WTC11 (cell line): Measurements from ENCODE around the gene DHFR2. TPM values are rescaled to one million over a fixed set of nuclear protein-coding genes. Genes with fewer than 3 reads are reported as not detected.
A peak's percentile ranks its signal among the peaks of the same experiment; 100 is the strongest.

Source experiments
- CBFB ChIP-seq: sonication (generic); formaldehyde crosslinking; IDR thresholded peaks from 2 replicates; pipeline ENCODE4 v1.8.1; 2022; ENCODE audit warnings: mild to moderate bottlenecking, low read depth, missing genetic modification reagents
- CREB1 ChIP-seq: sonication (generic); formaldehyde crosslinking; IDR thresholded peaks from 2 replicates; pipeline ENCODE4 v1.8.0; 2023; ENCODE audit warnings: mild to moderate bottlenecking, missing genetic modification reagents
- CREM ChIP-seq: sonication (generic); formaldehyde crosslinking; IDR thresholded peaks from 2 replicates; pipeline ENCODE4 v1.8.1; 2022; ENCODE audit warnings: mild to moderate bottlenecking, missing genetic modification reagents, moderate library complexity
- ELF4 ChIP-seq: sonication (generic); formaldehyde crosslinking; IDR thresholded peaks from 2 replicates; pipeline ENCODE4 v1.8.1; 2022; ENCODE audit warnings: low read depth, mild to moderate bottlenecking, moderate library complexity, missing genetic modification reagents
- EMX1 ChIP-seq: fragments of 250-450 bp; sonication (Bioruptor Pico); IDR thresholded peaks from 2 replicates; pipeline ENCODE4 v1.8.0; 2021; ENCODE audit warnings: mild to moderate bottlenecking
- ESRRA ChIP-seq: sonication (generic); formaldehyde crosslinking; IDR thresholded peaks from 2 replicates; pipeline ENCODE4 v1.8.1; 2022; ENCODE audit warnings: mild to moderate bottlenecking, missing genetic modification reagents, borderline replicate concordance
- ETV6 ChIP-seq: sonication (generic); formaldehyde crosslinking; IDR thresholded peaks from 2 replicates; pipeline ENCODE4 v1.8.1; 2022; ENCODE audit warnings: mild to moderate bottlenecking, missing genetic modification reagents
- FOXK1 ChIP-seq: sonication (generic); formaldehyde crosslinking; IDR thresholded peaks from 2 replicates; pipeline ENCODE4 v1.8.0; 2022; ENCODE audit warnings: mild to moderate bottlenecking, moderate library complexity, missing genetic modification reagents
- FOXP1 ChIP-seq: sonication (generic); formaldehyde crosslinking; IDR thresholded peaks from 2 replicates; pipeline ENCODE4 v1.8.0; 2022; ENCODE audit warnings: missing genetic modification reagents, mild to moderate bottlenecking, moderate library complexity, borderline replicate concordance
- IRF2 ChIP-seq: sonication (generic); formaldehyde crosslinking; IDR thresholded peaks from 2 replicates; pipeline ENCODE4 v1.8.0; 2022; ENCODE audit warnings: low read depth, missing genetic modification reagents, borderline replicate concordance
- MLX ChIP-seq: sonication (generic); formaldehyde crosslinking; IDR thresholded peaks from 2 replicates; pipeline ENCODE4 v1.8.1; 2023; ENCODE audit warnings: mild to moderate bottlenecking, missing genetic modification reagents, moderate library complexity
- MXD4 ChIP-seq: fragments of 250-450 bp; sonication (Bioruptor Pico); IDR thresholded peaks from 2 replicates; pipeline ENCODE4 v1.8.0; 2021; ENCODE audit warnings: mild to moderate bottlenecking, moderate library complexity, borderline replicate concordance
- NR1H2 ChIP-seq: sonication (generic); formaldehyde crosslinking; IDR thresholded peaks from 2 replicates; pipeline ENCODE4 v1.9.0; 2021; ENCODE audit warnings: mild to moderate bottlenecking, moderate library complexity, missing genetic modification reagents
- OVOL2 ChIP-seq: fragments of 250-450 bp; sonication (Bioruptor Pico); IDR thresholded peaks from 2 replicates; pipeline ENCODE4 v1.9.0; 2021; ENCODE audit warnings: mild to moderate bottlenecking, borderline replicate concordance
- SMAD3 ChIP-seq: sonication (generic); formaldehyde crosslinking; IDR thresholded peaks from 2 replicates; pipeline ENCODE4 v1.8.0; 2022; ENCODE audit warnings: missing genetic modification reagents, mild to moderate bottlenecking, borderline replicate concordance
- SMAD4 ChIP-seq: sonication (generic); formaldehyde crosslinking; IDR thresholded peaks from 2 replicates; pipeline ENCODE4 v1.8.0; 2022; ENCODE audit warnings: mild to moderate bottlenecking, missing genetic modification reagents
- SOX15 ChIP-seq: fragments of 250-450 bp; sonication (Bioruptor Pico); IDR thresholded peaks from 2 replicates; pipeline ENCODE4 v1.9.0; 2021; ENCODE audit warnings: mild to moderate bottlenecking
- TCF7 ChIP-seq: sonication (generic); formaldehyde crosslinking; IDR thresholded peaks from 2 replicates; pipeline ENCODE4 v1.8.0; 2022; ENCODE audit warnings: mild to moderate bottlenecking, low read depth, missing genetic modification reagents, moderate library complexity
- TEAD4 ChIP-seq: sonication (generic); formaldehyde crosslinking; IDR thresholded peaks from 2 replicates; pipeline ENCODE4 v1.8.0; 2022; ENCODE audit warnings: mild to moderate bottlenecking, missing genetic modification reagents
- ZMAT4 ChIP-seq: fragments of 250-450 bp; sonication (Bioruptor Pico); IDR thresholded peaks from 2 replicates; pipeline ENCODE4 v1.9.0; 2021; ENCODE audit warnings: mild to moderate bottlenecking
- ZNF219 ChIP-seq: sonication (generic); formaldehyde crosslinking; IDR thresholded peaks from 2 replicates; pipeline ENCODE4 v1.8.0; 2023; ENCODE audit warnings: missing genetic modification reagents, mild to moderate bottlenecking, borderline replicate concordance
- ZNF232 ChIP-seq: sonication (generic); formaldehyde crosslinking; IDR thresholded peaks from 2 replicates; pipeline ENCODE4 v1.8.0; 2022; ENCODE audit warnings: mild to moderate bottlenecking, missing genetic modification reagents
- ZNF396 ChIP-seq: fragments of 250-450 bp; sonication (Bioruptor Pico); IDR thresholded peaks from 2 replicates; pipeline ENCODE4 v1.8.0; 2021; ENCODE audit warnings: mild to moderate bottlenecking, moderate library complexity, borderline replicate concordance
- ZNF416 ChIP-seq: fragments of 250-450 bp; sonication (Bioruptor Pico); IDR thresholded peaks from 2 replicates; pipeline ENCODE4 v1.9.0; 2021; ENCODE audit warnings: mild to moderate bottlenecking, inconsistent platforms
- total RNA-seq: library from RNA; stranded (reverse); gene quantifications from 3 replicates; pipeline ENCODE4 v1.2.3, GENCODE V29; 2021
- TF ChIP-seq, protein P1 (sequence below): sonication (generic); formaldehyde crosslinking; IDR thresholded peaks from 2 replicates; pipeline ENCODE4 v1.8.0; 2022; ENCODE audit warnings: mild to moderate bottlenecking, missing genetic modification reagents
- TF ChIP-seq, protein P2 (sequence below): sonication (generic); formaldehyde crosslinking; IDR thresholded peaks from 2 replicates; pipeline ENCODE4 v1.8.0; 2022; ENCODE audit warnings: mild to moderate bottlenecking, missing genetic modification reagents
- TF ChIP-seq, protein P3 (sequence below): sonication (generic); formaldehyde crosslinking; conservative IDR thresholded peaks from 2 replicates; pipeline ENCODE4 v1.8.1; 2022; ENCODE audit warnings: mild to moderate bottlenecking, missing genetic modification reagents
- TF ChIP-seq, protein P4 (sequence below): fragments of 250-450 bp; sonication (Bioruptor Pico); IDR thresholded peaks from 2 replicates; pipeline ENCODE4 v1.9.0; 2021; ENCODE audit warnings: mild to moderate bottlenecking
- TF ChIP-seq, protein P5 (sequence below): sonication (generic); formaldehyde crosslinking; IDR thresholded peaks from 2 replicates; pipeline ENCODE4 v1.8.1; 2023; ENCODE audit warnings: mild to moderate bottlenecking, missing genetic modification reagents
- TF ChIP-seq, protein P6 (sequence below): sonication (generic); formaldehyde crosslinking; IDR thresholded peaks from 2 replicates; pipeline ENCODE4 v1.8.1; 2022; ENCODE audit warnings: mild to moderate bottlenecking, moderate library complexity, missing genetic modification reagents

The DHFR2 gene
- total RNA-seq, 1 experiment from 2014 or later = 2.7 TPM

- TF ChIP-seq FOXP1 (CRISPR knock-in tag) (no peak), ELF4 (CRISPR knock-in tag) (no peak), TCF7 (CRISPR knock-in tag) (no peak), ZNF396 (CRISPR knock-in tag) (no peak), OVOL2 (no peak), IRF2 (no peak), CBFB (CRISPR knock-in tag) (peak; percentile 71; the same call in 1 of the 2 replicates), FOXK1 (CRISPR knock-in tag) (peak; percentile 52; the same call in 1 of the 2 replicates), NR1H2 (CRISPR knock-in tag) (no peak), TEAD4 (CRISPR knock-in tag) (no peak), EMX1 (CRISPR knock-in tag) (no peak), SMAD4 (no peak), ESRRA (no peak), ZNF232 (CRISPR knock-in tag) (no peak), SMAD3 (CRISPR knock-in tag) (no peak), MXD4 (CRISPR knock-in tag) (no peak), ZNF219 (CRISPR knock-in tag) (no peak), CREM (CRISPR knock-in tag) (no peak), ZMAT4 (CRISPR knock-in tag) (no peak), MLX (CRISPR knock-in tag) (no peak), CREB1 (CRISPR knock-in tag) (no peak), SOX15 (no peak), ETV6 (0 out of 2 replicates have a peak, but pooled peaks have one; percentile 14), ZNF416 (CRISPR knock-in tag) (no peak)
- TF ChIP-seq, protein P1, sequence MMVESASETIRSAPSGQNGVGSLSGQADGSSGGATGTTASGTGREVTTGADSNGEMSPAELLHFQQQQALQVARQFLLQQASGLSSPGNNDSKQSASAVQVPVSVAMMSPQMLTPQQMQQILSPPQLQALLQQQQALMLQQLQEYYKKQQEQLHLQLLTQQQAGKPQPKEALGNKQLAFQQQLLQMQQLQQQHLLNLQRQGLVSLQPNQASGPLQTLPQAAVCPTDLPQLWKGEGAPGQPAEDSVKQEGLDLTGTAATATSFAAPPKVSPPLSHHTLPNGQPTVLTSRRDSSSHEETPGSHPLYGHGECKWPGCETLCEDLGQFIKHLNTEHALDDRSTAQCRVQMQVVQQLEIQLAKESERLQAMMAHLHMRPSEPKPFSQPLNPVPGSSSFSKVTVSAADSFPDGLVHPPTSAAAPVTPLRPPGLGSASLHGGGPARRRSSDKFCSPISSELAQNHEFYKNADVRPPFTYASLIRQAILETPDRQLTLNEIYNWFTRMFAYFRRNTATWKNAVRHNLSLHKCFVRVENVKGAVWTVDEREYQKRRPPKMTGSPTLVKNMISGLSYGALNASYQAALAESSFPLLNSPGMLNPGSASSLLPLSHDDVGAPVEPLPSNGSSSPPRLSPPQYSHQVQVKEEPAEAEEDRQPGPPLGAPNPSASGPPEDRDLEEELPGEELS (CRISPR knock-in tag) = 0 out of 2 replicates have a peak, but pooled peaks have one; percentile 18
- TF ChIP-seq, protein P2, sequence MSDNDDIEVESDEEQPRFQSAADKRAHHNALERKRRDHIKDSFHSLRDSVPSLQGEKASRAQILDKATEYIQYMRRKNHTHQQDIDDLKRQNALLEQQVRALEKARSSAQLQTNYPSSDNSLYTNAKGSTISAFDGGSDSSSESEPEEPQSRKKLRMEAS (CRISPR knock-in tag) = peak; percentile 62; the same call in 1 of the 2 replicates
- TF ChIP-seq, protein P3, sequence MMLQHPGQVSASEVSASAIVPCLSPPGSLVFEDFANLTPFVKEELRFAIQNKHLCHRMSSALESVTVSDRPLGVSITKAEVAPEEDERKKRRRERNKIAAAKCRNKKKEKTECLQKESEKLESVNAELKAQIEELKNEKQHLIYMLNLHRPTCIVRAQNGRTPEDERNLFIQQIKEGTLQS = no peak
- TF ChIP-seq, protein P4, sequence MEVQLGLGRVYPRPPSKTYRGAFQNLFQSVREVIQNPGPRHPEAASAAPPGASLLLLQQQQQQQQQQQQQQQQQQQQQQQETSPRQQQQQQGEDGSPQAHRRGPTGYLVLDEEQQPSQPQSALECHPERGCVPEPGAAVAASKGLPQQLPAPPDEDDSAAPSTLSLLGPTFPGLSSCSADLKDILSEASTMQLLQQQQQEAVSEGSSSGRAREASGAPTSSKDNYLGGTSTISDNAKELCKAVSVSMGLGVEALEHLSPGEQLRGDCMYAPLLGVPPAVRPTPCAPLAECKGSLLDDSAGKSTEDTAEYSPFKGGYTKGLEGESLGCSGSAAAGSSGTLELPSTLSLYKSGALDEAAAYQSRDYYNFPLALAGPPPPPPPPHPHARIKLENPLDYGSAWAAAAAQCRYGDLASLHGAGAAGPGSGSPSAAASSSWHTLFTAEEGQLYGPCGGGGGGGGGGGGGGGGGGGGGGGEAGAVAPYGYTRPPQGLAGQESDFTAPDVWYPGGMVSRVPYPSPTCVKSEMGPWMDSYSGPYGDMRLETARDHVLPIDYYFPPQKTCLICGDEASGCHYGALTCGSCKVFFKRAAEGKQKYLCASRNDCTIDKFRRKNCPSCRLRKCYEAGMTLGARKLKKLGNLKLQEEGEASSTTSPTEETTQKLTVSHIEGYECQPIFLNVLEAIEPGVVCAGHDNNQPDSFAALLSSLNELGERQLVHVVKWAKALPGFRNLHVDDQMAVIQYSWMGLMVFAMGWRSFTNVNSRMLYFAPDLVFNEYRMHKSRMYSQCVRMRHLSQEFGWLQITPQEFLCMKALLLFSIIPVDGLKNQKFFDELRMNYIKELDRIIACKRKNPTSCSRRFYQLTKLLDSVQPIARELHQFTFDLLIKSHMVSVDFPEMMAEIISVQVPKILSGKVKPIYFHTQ (CRISPR knock-in tag) = no peak
- TF ChIP-seq, protein P5, sequence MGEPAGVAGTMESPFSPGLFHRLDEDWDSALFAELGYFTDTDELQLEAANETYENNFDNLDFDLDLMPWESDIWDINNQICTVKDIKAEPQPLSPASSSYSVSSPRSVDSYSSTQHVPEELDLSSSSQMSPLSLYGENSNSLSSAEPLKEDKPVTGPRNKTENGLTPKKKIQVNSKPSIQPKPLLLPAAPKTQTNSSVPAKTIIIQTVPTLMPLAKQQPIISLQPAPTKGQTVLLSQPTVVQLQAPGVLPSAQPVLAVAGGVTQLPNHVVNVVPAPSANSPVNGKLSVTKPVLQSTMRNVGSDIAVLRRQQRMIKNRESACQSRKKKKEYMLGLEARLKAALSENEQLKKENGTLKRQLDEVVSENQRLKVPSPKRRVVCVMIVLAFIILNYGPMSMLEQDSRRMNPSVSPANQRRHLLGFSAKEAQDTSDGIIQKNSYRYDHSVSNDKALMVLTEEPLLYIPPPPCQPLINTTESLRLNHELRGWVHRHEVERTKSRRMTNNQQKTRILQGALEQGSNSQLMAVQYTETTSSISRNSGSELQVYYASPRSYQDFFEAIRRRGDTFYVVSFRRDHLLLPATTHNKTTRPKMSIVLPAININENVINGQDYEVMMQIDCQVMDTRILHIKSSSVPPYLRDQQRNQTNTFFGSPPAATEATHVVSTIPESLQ (CRISPR knock-in tag) = no peak
- TF ChIP-seq, protein P6, sequence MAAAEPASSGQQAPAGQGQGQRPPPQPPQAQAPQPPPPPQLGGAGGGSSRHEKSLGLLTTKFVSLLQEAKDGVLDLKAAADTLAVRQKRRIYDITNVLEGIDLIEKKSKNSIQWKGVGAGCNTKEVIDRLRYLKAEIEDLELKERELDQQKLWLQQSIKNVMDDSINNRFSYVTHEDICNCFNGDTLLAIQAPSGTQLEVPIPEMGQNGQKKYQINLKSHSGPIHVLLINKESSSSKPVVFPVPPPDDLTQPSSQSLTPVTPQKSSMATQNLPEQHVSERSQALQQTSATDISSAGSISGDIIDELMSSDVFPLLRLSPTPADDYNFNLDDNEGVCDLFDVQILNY = no peak
- TF ChIP-seq, all 79 proteins: peak for 8
Observed at GRCh38 chr3:94062513-94063404, at the start of gene DHFR2, which contains the start of gene NSUN3 (continued).
